Stomach (tissue), 9 donors: ENCODE data around the gene NFKB2. TPM values are rescaled to one million over a fixed set of nuclear protein-coding genes. Genes with fewer than 3 reads are reported as not detected.

Source experiments
- DNase-seq, 2 donors: peaks; one replicate each; pipeline versions ENCODE4 v3.0.0 to v3.0.0-alpha.2; 2013 to 2019
- H3K27ac ChIP-seq, 5 donors: fragments of 200-600 bp in 4 of 5; sonication (generic) in 4 of 5; one replicate each; pipeline ENCODE4 v1.5.1; 2013 to 2019; ENCODE audit warnings: mild to moderate bottlenecking in 1 of 5, moderate library complexity in 1 of 5
- H3K27me3 ChIP-seq, 3 donors: fragments of 200-600 bp; sonication (generic); one replicate each; pipeline ENCODE4 v1.5.1; 2017 to 2019; ENCODE audit warnings: mixed run types in 1 of 3
- H3K36me3 ChIP-seq, 4 donors: fragments of 200-600 bp; sonication (generic); 1 replicate in 3 of 4; 2 replicates in 1 of 4; pipeline ENCODE4 v1.5.1; 2016 to 2019
- H3K4me1 ChIP-seq, 4 donors: fragments of 200-600 bp; sonication (generic); one replicate each; pipeline ENCODE4 v1.5.1; 2016 to 2019
- H3K4me3 ChIP-seq, 4 donors: fragments of 200-600 bp; sonication (generic) in 3 of 4; one replicate each; pipeline ENCODE4 v1.5.1; 2016 to 2019; ENCODE audit warnings: mild to moderate bottlenecking in 1 of 4
- H3K9me3 ChIP-seq, 4 donors: fragments of 200-600 bp; sonication (generic); one replicate each; pipeline ENCODE4 v1.5.1; 2016 to 2019
- CTCF ChIP-seq, 7 experiments: fragments of 450-650 bp in 4 of 7; fragments of 200-600 bp in 3 of 7; sonication (generic) in 3 of 7; IDR thresholded peaks; one replicate each; pipeline ENCODE4 v1.5.1; 2016 to 2019; ENCODE audit warnings: antibody characterized with exemption in 7 of 7, control low read depth in 2 of 7, mild to moderate bottlenecking in 1 of 7
- EP300 ChIP-seq: sonication (generic); formaldehyde crosslinking; IDR thresholded peaks from one replicate; pipeline ENCODE4 v1.6.1; 2017; ENCODE audit warnings: antibody characterized with exemption
- POLR2A ChIP-seq, 4 donors: fragments of 450-650 bp; IDR thresholded peaks; one replicate each; pipeline ENCODE4 v1.6.1; 2016; ENCODE audit warnings: antibody characterized with exemption in 4 of 4, control low read depth in 2 of 4, mild to moderate bottlenecking in 1 of 4, moderate library complexity in 1 of 4
- POLR2AphosphoS5 ChIP-seq, 3 donors: sonication (generic); formaldehyde crosslinking; IDR thresholded peaks; one replicate each; pipeline ENCODE4 v1.6.1; 2016; ENCODE audit warnings: antibody characterized with exemption in 3 of 3
- WGBS, 5 donors: extraction: QIAGEN DNeasy Blood & Tissue Kit in 3 of 5; methylation state at CpG; one replicate each; pipeline versions ENCODE4 v1.1.5 to v1.1.7; 2013 to 2018; 5-methylcytosine and 5-hydroxymethylcytosine counted together
- intact Hi-C: fragments of 100-400 bp; cut with DNase I; formaldehyde crosslinking; loops from one replicate; pipeline ENCODE4 v1.15.1; 2023; ENCODE audit warnings: low total_unique reads
- polyA plus RNA-seq, 3 donors: library from polyadenylated mRNA; stranded (reverse); fragments of 200-250 nt; gene quantifications; one replicate each; pipeline ENCODE4 v1.2.3, GENCODE V29; 2013
- total RNA-seq, 5 donors: library from RNA; depleted of rRNA; stranded (reverse); fragments of >200 nt; gene quantifications; one replicate each; pipeline versions ENCODE4 v1.1.0 to v1.2.3, GENCODE V29; 2014 to 2016
- donor health status: healthy with polysubstance abuse.
- donor health status: Bipolar disorder and iron deficiency.
- donor health status: healthy.

The NFKB2 gene
- total and polyA plus RNA-seq, 8 donors: 9.7 to 84.0 (median 25.1) TPM

GRCh38 chr10:102379383-102379782 is 16.1 kb upstream of the NFKB2 start:
- Histone ChIP-seq H3K27me3 (no peaks in the 10 kb centered on the region), H3K36me3 (peaks cover 67 to 95% (median 89%) of the 10 kb centered on the region in 4 donors), H3K9me3 (no peaks in the 10 kb centered on the region), H3K4me3 (no peak overlapping the region), H3K27ac (no peak overlapping the region), H3K4me1 (no peaks in the 10 kb centered on the region)
- intact Hi-C loops: no loop called here
- WGBS, 5 donors: 93 to 98% (median 96%) methylated on average over 6 of the region's 6 CpGs
- no peak for DNase-seq
- TF ChIP-seq CTCF (IDR thresholded peaks at IDR 0.05) (no peak), EP300 (no peak), POLR2AphosphoS5 (IDR thresholded peaks at IDR 0.05) (no peak), POLR2A (IDR thresholded peaks at IDR 0.05) (no peak)

- Histone ChIP-seq H3K27ac (no peak overlapping the region), H3K36me3 (peaks cover 43 to 69% (median 63%) of the 10 kb centered on the region in 4 donors), H3K27me3 (no peaks in the 10 kb centered on the region), H3K4me3 (no peak overlapping the region), H3K4me1 (peaks cover 0 to 12% (median 8%) of the 10 kb centered on the region in 4 donors), H3K9me3 (no peaks in the 10 kb centered on the region)
- DNase-seq: no peak
- intact Hi-C loops: no loop called here
- TF ChIP-seq EP300: no peak
- no peak for TF ChIP-seq CTCF (IDR thresholded peaks at IDR 0.05)
- TF ChIP-seq POLR2AphosphoS5 (IDR thresholded peaks at IDR 0.05): no peak
- TF ChIP-seq POLR2A (IDR thresholded peaks at IDR 0.05): no peak
- WGBS, 5 donors: 82 to 95% (median 89%) methylated on average over 4 to 9 of the region's 9 CpGs
Measured at GRCh38 chr10:102381983-102382382, 13.5 kb upstream of the NFKB2 start.

GRCh38 chr10:102382871-102383270 is 12.6 kb upstream of the NFKB2 start:
- intact Hi-C loops: no loop called here
- peaks cover 40 to 60% (median 54%) of the 10 kb centered on the region in 4 donors for H3K36me3 ChIP-seq

GRCh38 chr10:102384053-102384452 is 11.5 kb upstream of the NFKB2 start:
- 42 to 50% (median 48%) methylated on average over 5 to 6 of the region's 6 CpGs for WGBS, 5 donors
- Histone ChIP-seq H3K27ac (no peak overlapping the region), H3K36me3 (peaks cover 32 to 48% (median 42%) of the 10 kb centered on the region in 4 donors), H3K9me3 (no peaks in the 10 kb centered on the region), H3K4me1 (peaks cover 0 to 12% (median 8%) of the 10 kb centered on the region in 4 donors), H3K4me3 (no peak overlapping the region), H3K27me3 (no peaks in the 10 kb centered on the region)
- intact Hi-C loops: no loop called here
- TF ChIP-seq POLR2A (IDR thresholded peaks at IDR 0.05): no peak
- peak in 1 of 2 donors; percentile 27 for DNase-seq

More at GRCh38 chr10:102382871-102383270, 12.6 kb upstream of the NFKB2 start:
- DNase-seq: no peak
- WGBS, 5 donors: 88 to 97% (median 95%) methylated on average over 8 of the region's 8 CpGs
- no peak overlapping the region for H3K4me3 ChIP-seq
- no peak for TF ChIP-seq EP300
- no peak for TF ChIP-seq POLR2AphosphoS5 (IDR thresholded peaks at IDR 0.05)
- no peak for TF ChIP-seq POLR2A (IDR thresholded peaks at IDR 0.05)
- TF ChIP-seq CTCF (IDR thresholded peaks at IDR 0.05): no peak
- no peak overlapping the region for H3K27ac ChIP-seq
- peaks cover 0 to 12% (median 8%) of the 10 kb centered on the region in 4 donors for H3K4me1 ChIP-seq
- H3K9me3 ChIP-seq: no peaks in the 10 kb centered on the region
- no peaks in the 10 kb centered on the region for H3K27me3 ChIP-seq

GRCh38 chr10:102384606-102385429 is 10.7 kb upstream of the NFKB2 start:
- no peaks in the 10 kb centered on the region for H3K27me3 ChIP-seq
- H3K36me3 ChIP-seq: peaks cover 25 to 40% (median 35%) of the 10 kb centered on the region in 4 donors
- H3K27ac ChIP-seq: peak overlapping the region in 2 of 5 donors; percentile 36 to 46
- 57 to 75% (median 58%) methylated on average over 4 of the region's 4 CpGs for WGBS, 5 donors
- H3K4me1 ChIP-seq: peaks cover 0 to 12% (median 8%) of the 10 kb centered on the region in 4 donors
- H3K9me3 ChIP-seq: no peaks in the 10 kb centered on the region
- TF ChIP-seq POLR2AphosphoS5 (IDR thresholded peaks at IDR 0.05) (peak in 1 of 3 donors; percentile 52), EP300 (no peak)
- intact Hi-C loops: no loop called here
- peak; percentile 38 for DNase-seq
- no peak overlapping the region for H3K4me3 ChIP-seq
